Dedifferentiated amniotic fluid mesenchymal stem cell (primary cell): ENCODE results near the gene DUSP1.
"Not testable (repeated sequence)": the region's sequence is repeated elsewhere in the genome, so short reads cannot be mapped to it uniquely, and the experiment has no call there.

Experiments
- DNase-seq: peaks from one replicate; pipeline ENCODE4 v3.0.0-alpha.2; 2016; ENCODE audit errors: extremely low spot score

The DUSP1 gene, protein sequence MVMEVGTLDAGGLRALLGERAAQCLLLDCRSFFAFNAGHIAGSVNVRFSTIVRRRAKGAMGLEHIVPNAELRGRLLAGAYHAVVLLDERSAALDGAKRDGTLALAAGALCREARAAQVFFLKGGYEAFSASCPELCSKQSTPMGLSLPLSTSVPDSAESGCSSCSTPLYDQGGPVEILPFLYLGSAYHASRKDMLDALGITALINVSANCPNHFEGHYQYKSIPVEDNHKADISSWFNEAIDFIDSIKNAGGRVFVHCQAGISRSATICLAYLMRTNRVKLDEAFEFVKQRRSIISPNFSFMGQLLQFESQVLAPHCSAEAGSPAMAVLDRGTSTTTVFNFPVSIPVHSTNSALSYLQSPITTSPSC

DNA sequence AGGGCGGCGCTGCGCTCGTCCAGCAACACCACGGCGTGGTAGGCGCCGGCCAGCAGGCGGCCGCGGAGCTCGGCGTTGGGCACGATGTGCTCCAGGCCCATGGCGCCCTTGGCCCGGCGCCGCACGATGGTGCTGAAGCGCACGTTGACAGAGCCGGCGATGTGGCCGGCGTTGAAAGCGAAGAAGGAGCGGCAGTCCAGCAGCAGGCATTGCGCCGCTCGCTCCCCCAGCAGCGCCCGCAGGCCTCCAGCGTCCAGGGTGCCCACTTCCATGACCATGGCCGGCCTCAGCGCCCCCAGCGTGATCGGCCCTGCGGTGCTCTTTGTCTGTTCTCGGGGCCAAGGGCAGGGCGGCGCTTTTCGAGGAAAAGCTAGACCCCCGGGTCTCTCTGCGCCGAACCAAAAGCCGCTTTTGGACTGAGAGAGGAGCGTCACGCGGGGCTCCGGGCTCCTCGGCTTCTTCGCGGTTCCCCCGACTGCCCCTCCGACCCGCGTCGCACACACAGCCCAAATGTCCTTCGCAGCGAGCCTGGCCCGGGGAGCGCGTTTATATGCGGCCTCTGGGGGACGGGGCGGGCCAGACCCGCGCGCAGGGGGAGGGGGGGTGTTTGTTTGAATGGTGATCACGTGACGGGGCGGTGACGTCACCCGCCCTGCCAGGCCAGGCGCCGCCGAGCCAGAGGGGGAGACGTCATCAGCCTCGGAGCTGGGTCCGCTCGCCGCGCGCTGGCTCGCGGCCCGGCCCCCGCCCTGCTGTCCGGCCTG lies at the start of gene DUSP1:
Gene DUSP1 (minus strand): TSS at position 521 of the 764 bp plus-strand sequence. CDS start 243 bp downstream, at position 278.
- DNase-seq, result peak; percentile 96

DNA sequence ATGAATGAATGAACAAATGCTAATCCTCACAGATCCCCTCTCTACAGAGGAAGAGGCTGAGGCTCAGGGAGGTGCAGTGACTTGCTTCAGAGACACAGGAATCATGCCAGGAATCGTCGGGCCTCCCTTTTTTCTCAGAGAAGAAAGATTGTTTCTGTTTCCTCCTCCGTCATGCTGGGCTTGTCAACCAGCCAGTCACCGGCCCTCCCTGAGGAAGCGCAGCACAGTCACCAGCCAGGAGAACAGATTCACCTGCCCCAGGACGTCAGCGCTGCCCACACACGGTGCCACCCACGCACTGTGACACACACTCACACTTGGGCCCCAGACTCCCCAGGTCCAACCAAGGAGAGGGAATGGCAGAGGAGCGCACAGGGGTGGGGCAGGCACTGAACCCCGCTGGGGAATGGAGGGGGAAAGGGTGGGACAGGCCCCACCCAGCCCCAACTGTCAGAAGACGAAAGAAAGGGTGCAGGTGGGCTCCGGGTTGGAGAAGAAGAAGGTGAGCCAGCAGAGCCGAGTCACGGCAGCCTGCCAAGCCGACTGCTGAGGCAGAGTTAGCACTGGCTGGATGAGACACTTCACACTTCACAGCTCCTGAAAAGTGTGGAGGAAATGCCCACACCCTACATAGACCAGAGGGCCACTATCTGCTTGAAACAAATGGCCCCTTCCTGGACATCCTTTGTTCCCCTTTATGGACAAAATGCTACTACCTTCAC lies 49.2 kb upstream of the DUSP1 start:
- DNase-seq, result no peak

DNA sequence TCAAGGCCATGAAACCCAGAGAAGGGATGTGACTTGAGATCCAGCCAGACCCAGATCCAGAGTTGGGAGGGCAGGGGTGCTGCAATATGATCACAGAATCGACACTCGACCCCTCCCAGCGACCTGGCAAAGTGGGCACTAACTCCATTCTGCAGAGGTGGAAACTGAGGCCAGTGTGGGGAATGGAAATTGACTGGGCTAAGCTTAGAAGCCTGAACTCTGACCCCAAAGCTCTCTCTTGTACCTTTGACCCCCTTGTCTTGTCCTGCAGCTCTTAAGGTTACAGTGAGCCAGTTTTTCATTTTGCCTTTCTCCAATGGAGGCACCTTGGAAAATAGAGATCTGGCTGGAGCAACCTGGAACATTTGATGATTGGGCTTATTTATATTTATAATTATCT lies 48.6 kb upstream of the DUSP1 start:
- no peak for DNase-seq

DNA sequence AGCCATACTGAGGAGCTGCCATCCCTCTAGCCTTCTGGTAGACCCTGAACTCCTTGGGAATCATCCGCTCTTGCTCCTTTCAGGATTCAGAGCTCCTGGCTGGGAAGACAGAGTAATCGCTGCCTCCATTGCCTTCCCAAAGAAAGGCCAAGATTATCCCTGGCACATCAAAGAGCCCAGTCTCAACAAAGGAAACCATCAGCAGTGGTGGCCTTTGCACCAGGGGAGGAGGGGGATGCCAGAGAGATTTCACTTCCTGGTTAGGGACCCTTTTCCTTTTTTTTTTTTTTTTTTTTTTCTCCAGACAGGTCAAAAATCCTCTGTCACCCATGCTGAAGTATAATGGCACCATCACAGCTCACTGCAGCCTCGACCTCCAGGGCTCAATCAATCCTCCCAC lies 47.1 kb upstream of the DUSP1 start:
- DNase-seq, result no peak

- no peak for DNase-seq
These were observed 46.7 kb upstream of the DUSP1 start for GRCh38 chr5:172817664-172818063.

DNA sequence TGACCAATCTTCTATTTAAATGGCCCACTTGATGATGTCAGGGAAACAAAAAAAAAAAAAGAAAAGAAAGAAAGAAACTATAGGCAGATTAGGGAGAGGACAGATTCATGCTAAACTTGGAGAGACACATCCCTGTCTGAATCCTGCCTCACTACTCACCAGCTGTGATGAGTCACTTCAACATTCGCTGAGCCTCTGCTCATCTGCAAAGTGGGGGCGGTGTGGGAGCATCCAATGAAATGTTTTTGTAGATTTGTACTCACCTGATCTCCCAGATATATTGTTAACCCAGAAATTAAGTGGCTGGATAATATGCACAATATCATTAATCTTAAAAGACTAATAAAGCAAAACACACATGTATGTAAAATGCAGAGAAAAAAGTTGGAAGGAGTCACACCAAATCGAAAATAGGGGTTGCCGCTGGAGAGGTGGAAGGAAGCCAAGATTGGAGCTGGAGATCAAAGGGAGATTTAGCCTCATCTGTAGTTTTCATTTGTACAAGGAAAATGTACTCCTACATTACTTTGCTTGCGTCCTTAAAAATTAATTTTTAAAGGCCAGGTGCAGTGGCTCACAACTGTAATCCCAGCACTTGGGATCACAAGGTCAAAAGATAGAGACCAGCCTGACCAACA lies 46.0 kb upstream of the DUSP1 start:
- peak; percentile 67 for DNase-seq

DNA sequence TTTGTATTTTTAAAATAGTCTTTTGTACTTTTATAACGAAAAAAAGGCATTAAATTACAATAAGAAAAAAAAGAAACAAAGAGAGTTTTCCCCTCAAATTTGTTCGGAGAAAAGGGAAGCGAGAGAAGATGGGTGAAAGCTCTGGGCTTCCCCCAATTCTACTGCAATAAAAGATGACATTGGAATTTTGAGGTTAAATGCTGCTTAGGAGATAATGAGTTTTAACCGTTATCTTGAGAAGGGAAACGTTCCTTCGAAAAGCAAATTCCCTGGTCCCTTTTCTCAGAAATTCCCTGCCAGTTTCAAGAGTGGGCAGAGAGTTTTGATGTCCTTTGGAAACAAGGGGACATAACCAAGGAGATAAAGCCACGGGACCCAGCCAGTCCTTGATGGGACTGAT lies 44.6 kb upstream of the DUSP1 start:
- DNase-seq, result no peak

- not testable (repeated sequence) for DNase-seq
These were observed 40.0 kb upstream of the DUSP1 start for GRCh38 chr5:172810996-172811395.

DNA sequence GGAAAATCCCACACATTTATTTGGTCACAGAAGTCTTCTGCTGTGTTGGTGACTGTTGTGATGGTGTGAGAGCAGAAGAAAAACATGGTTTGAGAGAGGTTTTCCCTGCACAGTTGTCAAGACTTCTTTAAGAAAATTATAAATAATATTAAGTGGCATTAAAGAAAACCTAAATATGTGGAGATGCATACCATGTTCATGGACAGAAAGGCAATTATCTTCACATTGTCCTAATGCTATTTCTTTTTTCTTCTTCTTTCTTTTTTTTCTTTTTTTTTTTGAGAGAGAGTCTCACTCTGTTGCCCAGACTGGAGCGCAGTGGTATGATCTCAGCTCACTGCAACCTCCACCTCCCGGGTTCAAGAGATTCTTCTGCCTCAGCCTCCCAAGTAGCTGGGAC lies 38.8 kb upstream of the DUSP1 start:
- no peak for DNase-seq

- no peak for DNase-seq
These were observed 36.8 kb upstream of the DUSP1 start for GRCh38 chr5:172807766-172808311.

GRCh38 chr5:172806897-172807672 lies 36.1 kb upstream of the DUSP1 start:
- DNase-seq, result peak; percentile 64

GRCh38 chr5:172805736-172806255 lies 34.8 kb upstream of the DUSP1 start:
- no peak for DNase-seq

DNA sequence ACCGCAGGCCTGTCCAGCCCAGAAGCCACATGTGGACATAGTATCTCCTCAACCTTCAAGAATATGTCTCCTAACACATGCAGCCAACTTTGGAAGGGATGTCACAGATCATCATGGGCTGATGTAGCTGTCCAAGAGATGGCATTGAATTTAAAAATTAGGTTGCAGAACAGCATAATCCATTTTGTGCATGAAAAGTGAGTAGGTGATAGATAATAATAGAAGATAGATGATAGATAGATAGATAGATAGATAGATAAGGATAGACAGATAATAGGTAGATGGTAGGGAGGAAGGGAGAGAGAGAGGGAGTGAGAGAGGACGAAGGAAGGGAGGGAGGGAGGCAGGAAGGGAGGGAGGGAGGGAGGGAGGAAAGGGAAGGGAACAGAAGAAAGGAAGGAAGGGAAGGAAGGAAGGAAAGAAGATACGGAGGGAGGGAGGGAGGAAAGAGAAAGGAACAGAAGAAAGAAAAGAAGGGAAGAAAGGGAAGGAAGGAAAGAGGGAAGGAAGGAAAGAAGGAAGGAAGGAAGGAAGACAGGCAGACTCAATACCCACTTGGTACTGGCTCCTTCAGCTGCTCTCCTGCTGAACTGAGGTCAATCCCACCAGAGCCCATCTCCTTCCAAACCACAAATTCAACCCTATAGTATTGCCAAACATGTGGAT lies 34.2 kb upstream of the DUSP1 start:
- DNase-seq, result no peak

- DNase-seq, result no peak
These were observed 31.7 kb upstream of the DUSP1 start for GRCh38 chr5:172802567-172803176.

DNA sequence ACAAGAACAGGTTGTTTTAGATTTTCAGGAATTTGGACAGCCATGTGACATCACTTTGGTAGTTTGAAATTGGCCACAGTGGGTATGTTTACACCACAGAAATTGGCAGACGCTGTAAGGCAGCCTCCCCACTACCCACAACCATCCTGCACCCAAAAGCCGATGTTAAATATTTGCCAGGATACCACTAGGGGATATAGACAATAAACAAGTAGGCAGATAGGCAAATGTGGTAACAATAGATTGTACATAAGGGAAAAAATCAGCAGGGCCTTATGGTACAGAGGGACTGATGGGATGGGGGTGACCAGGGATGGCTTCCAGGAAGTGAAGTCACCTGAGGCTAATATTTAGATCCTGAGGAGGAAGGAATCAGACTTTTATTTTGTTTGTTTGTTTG lies 31.1 kb upstream of the DUSP1 start:
- no peak for DNase-seq

DNA sequence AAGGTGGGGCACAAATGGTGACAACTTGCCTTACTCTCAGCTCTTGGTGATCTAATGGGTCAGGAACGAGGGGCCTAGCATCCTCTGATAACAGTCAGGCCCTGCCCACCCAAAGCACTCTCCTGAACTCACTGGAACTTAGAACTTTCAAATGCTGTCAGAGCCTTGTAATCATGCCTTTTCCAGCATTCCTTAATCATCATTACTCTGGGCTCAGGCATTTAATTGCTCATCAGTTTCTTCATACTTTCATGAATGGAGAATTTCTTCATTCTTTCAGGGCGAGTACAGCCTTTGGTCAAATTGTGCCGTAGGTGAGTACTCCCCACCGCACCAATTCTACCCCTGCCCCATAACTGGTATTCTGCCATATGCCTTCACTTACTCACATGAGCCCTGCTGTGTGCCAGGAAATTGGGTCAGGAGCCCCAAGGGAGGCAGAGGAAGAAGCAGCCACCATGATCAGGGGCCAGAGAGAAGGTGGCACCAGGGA lies 30.2 kb upstream of the DUSP1 start:
- DNase-seq, result peak; percentile 91

DNA sequence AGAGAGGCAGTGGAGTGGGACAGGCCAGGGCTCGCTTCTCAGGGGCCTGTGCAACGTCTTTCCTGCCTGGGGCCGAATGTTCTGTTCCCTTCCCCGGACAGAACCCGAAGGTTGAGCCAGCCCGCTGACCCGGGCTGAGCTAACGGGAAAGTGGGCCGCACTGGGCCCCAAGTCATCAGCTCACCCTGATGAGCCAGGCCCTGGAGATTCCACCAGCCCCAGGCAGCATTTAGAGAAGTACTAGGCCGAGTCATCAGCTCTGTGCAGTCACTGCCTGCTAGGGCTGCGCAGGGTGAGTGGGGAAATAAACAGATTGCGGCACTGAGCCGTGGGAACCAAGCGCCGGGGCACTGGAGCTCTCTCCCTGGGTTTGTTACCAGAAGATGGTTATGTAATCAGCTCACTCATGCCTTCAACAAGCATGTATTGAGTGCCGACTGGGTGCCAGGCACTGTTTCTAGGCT lies 29.1 kb upstream of the DUSP1 start:
- DNase-seq, result peak; percentile 57

DNA sequence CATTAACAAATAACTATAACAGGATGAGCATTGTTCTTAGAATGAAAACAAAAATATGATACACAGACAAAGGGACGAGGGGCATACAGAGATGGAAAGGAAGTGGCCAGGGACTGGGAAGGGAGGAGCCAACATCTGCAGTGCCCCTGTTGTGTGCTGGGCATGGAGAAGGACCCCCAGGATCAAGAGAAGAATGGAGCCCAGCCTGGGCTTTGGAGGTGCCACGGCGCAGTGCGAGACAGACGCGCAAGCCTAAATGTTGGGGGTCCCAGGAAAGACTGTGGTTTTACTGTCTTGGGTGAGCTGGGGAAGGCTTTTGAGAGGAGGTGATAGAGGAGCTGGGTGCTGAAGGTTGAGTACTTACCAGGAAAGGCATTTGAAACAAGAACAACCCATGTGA lies 28.4 kb upstream of the DUSP1 start:
- no peak for DNase-seq
